ENCODE data around the gene NEU1. TPM values are rescaled to one million over a fixed set of nuclear protein-coding genes. Genes with fewer than 3 reads are reported as not detected.

The NEU1 gene
- total RNA-seq, 2 donors from 2014 or later, result 42.4 to 50.7 TPM

GRCh38 chr6:31897612-31898382, 35.2 kb upstream of the NEU1 start, which contains the start of gene EHMT2:
EHMT2 (minus strand) TSS chr6:31897698; CDS start chr6:31897677, 21 bp downstream.
- peaks cover 4% of the 10 kb centered on the region for H3K4me1 ChIP-seq (ENCODE audit: control insufficient read depth, insufficient read depth, low read length)
- peak within 1 kb of the TSS; percentile 60 for H3K27ac ChIP-seq (ENCODE audit: low read depth, low read length)
- Mint-ChIP-seq H3K9me3 (no peaks in the 10 kb centered on the region), H3K4me1 (peaks cover 16% of the 10 kb centered on the region), H3K4me3 (peak within 1 kb of the TSS; percentile 93), H3K36me3 (ENCODE audit: low read depth) (peaks cover 24% of the 10 kb centered on the region), H3K27me3 (ENCODE audit: insufficient read depth) (no peaks in the 10 kb centered on the region), H3K27ac (peak within 1 kb of the TSS; percentile 93)
- no peaks in the 10 kb centered on the region for H3K9me3 ChIP-seq (ENCODE audit: control insufficient read depth, low read length)
- peaks cover 31% of the 10 kb centered on the region for H3K36me3 ChIP-seq (ENCODE audit: control insufficient read depth, insufficient read depth, low read length)
- peak; percentile 94 for DNase-seq
- 0 to 1% methylated on average over 29 to 49 of the region's 49 CpGs for WGBS, 2 experiments (ENCODE audit: insufficient coverage in 1 of 2, insufficient read length in 1 of 2)
- TF ChIP-seq CTCF (conservative IDR thresholded peaks at IDR 0.05), result no peak
- peak within 1 kb of the TSS; percentile 88 for H3K4me3 ChIP-seq (ENCODE audit: low read length)
- H3K27me3 ChIP-seq (ENCODE audit: control insufficient read depth, insufficient read depth, low read length, poor library complexity, severe bottlenecking), result no peaks in the 10 kb centered on the region
- peak within 1 kb of the TSS; percentile 70 for H3K9ac ChIP-seq (ENCODE audit: extremely low read depth, low read length, poor library complexity, severe bottlenecking)

- Histone ChIP-seq H3K9ac (ENCODE audit: extremely low read depth, low read length, poor library complexity, severe bottlenecking) (peak overlapping the region; percentile 41), H3K27ac (ENCODE audit: low read depth, low read length) (peak overlapping the region; percentile 60), H3K4me1 (ENCODE audit: control insufficient read depth, insufficient read depth, low read length) (peaks cover 4% of the 10 kb centered on the region), H3K27me3 (ENCODE audit: control insufficient read depth, insufficient read depth, low read length, poor library complexity, severe bottlenecking) (no peaks in the 10 kb centered on the region), H3K36me3 (ENCODE audit: control insufficient read depth, insufficient read depth, low read length) (peaks cover 39% of the 10 kb centered on the region), H3K9me3 (ENCODE audit: control insufficient read depth, low read length) (no peaks in the 10 kb centered on the region), H3K4me3 (ENCODE audit: low read length) (peak overlapping the region; percentile 83)
- peaks cover 12% of the 10 kb centered on the region for H3K4me1 Mint-ChIP-seq
- H3K9me3 Mint-ChIP-seq, result no peaks in the 10 kb centered on the region
- peak overlapping the region; percentile 93 for H3K4me3 Mint-ChIP-seq
- no peaks in the 10 kb centered on the region for H3K27me3 Mint-ChIP-seq (ENCODE audit: insufficient read depth)
- TF ChIP-seq CTCF (conservative IDR thresholded peaks at IDR 0.05), result no peak
- H3K27ac Mint-ChIP-seq, result no peak overlapping the region
- H3K36me3 Mint-ChIP-seq (ENCODE audit: low read depth), result peaks cover 31% of the 10 kb centered on the region
- no peak for DNase-seq
- WGBS, 2 experiments (ENCODE audit: insufficient coverage in 1 of 2, insufficient read length in 1 of 2), result 0 to 3% methylated on average over 8 to 52 of the region's 62 CpGs
Measured at GRCh38 chr6:31896856-31897611, 34.4 kb upstream of the NEU1 start.

DNA sequence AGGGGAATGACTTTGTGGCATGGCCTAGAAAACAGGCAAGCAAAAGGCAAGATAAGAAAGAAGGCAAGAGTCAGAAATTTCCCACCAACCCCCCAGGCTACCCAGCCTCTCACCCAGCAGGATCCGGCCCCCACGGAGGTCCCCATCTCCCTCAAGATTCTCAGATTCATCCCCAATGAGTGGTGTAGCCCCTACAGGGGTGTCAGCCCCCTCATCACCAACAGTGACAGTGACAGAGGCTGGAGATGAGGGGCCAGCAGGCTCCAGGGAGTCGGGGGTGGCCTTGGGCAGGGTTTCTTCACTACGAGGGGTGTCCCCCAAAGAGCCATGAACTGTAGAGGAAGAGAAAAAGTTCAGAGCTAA, 33.9 kb upstream of the NEU1 start:
- H3K4me3 Mint-ChIP-seq, result peak overlapping the region; percentile 93
- no peak for TF ChIP-seq CTCF (conservative IDR thresholded peaks at IDR 0.05)
- H3K27ac ChIP-seq (ENCODE audit: low read depth, low read length), result no peak overlapping the region
- H3K27me3 ChIP-seq (ENCODE audit: control insufficient read depth, insufficient read depth, low read length, poor library complexity, severe bottlenecking), result no peaks in the 10 kb centered on the region
- H3K4me3 ChIP-seq (ENCODE audit: low read length), result peak overlapping the region; percentile 83
- H3K4me1 Mint-ChIP-seq, result peaks cover 12% of the 10 kb centered on the region
- peaks cover 43% of the 10 kb centered on the region for H3K36me3 ChIP-seq (ENCODE audit: control insufficient read depth, insufficient read depth, low read length)
- H3K27ac Mint-ChIP-seq, result peak overlapping the region; percentile 55
- DNase-seq, result no peak
- peaks cover 4% of the 10 kb centered on the region for H3K4me1 ChIP-seq (ENCODE audit: control insufficient read depth, insufficient read depth, low read length)
- no peaks in the 10 kb centered on the region for H3K9me3 Mint-ChIP-seq
- WGBS, 2 experiments (ENCODE audit: insufficient coverage in 1 of 2, insufficient read length in 1 of 2), result 67% methylated on average over 4 of the region's 4 CpGs; no CpG with 5 or more reads in 1 of the 2 experiments
- peak overlapping the region; percentile 41 for H3K9ac ChIP-seq (ENCODE audit: extremely low read depth, low read length, poor library complexity, severe bottlenecking)
- no peaks in the 10 kb centered on the region for H3K27me3 Mint-ChIP-seq (ENCODE audit: insufficient read depth)
- no peaks in the 10 kb centered on the region for H3K9me3 ChIP-seq (ENCODE audit: control insufficient read depth, low read length)
- peaks cover 36% of the 10 kb centered on the region for H3K36me3 Mint-ChIP-seq (ENCODE audit: low read depth)
